HG03175 (cell line): ENCODE results near the gene MXD4.
"Not testable (repeated sequence)": the region's sequence is repeated elsewhere in the genome, so short reads cannot be mapped to it uniquely, and the experiment has no call there.

Experiments used
- ATAC-seq: cut with Tn5 transposase; IDR thresholded peaks from one replicate; pipeline ENCODE4 v1.9.1; 2021; ENCODE audit warnings: mild to moderate bottlenecking, moderate library complexity; ENCODE audit not compliant: unreplicated experiment

The MXD4 gene

DNA sequence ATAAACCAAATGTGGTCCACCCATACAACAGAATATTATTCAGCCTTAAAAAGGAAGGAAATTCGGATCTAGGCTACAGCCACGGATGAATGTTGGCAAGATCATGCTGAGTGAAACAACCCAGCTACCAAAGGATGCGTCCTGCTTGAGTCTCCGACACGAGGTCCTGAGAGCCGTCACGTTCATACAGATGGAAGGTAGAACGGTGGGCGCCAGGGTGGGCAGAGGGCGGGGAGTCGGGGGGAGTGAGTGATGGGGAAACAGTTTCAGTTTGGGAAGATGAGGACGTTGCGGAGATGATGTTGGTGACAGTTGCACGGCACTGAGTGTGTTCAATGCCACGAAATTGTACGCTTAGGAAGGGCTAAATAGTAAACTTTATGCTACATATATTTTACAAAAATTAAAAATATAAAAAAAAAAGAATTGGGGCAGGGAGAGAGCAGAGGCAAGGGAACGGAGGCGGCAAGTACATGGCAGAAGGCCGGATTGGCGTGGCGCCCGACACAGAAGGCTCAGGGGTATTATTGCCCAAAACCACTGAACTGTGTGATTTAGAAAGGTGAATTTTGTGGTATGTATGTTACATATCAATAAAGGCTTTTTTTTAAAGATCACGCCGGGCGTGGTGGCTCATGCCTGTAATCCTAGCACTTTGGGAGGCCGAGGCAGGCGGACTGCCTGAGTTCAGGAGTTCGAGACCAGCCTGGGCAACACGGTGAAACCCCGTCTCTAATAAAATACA is 14.8 kb upstream of the MXD4 start:
- no peak for ATAC-seq

DNA sequence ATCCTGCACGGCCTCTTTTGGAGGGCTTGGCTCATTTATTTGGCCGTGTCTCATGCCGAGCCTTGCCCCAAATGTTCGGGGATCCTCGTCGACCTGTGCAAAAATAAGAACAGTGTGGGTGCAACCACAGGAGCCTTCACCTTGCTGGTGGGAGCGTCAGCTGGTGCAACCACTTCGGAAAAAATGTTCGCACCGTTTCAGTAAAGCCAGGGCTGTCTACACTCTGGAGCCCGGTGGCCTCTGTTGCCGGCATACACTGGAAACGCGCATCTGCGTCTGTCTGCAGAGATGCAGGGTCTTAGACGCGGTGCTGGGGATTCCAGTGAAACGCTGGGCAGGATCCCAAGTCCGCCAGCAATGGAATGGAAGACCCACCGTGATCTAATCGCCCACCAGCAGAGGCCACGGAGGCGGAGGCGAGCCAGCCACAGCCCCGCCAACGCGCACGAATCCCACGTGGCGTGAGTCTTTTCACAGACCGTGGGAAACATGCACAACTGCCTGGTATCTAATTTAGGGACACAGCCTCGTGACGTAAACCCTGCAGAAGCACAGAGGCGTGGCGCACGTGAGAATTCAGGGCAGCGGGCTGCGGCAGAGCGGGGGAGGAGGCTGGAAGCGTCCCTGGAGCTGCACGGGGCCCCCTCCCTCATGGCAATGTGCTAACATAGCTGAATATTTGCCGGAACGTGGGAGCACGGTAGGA is 13.8 kb upstream of the MXD4 start:
- no peak for ATAC-seq

DNA sequence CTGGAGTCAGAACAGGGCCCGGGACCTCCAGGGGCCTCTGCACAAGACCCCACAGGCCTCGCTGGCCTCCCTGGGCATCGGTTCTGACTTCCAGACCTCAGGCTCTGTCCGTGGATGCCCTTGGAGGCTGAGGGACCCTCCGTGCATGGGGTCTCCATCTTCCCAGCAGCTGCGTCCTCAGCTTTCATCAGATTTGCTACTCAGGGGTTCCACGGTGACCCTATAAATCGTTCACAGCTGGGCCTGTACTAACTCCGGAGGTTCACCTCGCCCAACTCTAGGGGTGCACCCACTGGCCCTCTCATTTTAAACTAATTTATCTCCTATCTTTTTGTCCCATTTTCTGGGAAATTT is 13.1 kb upstream of the MXD4 start:
- ATAC-seq, result not testable (repeated sequence)

DNA sequence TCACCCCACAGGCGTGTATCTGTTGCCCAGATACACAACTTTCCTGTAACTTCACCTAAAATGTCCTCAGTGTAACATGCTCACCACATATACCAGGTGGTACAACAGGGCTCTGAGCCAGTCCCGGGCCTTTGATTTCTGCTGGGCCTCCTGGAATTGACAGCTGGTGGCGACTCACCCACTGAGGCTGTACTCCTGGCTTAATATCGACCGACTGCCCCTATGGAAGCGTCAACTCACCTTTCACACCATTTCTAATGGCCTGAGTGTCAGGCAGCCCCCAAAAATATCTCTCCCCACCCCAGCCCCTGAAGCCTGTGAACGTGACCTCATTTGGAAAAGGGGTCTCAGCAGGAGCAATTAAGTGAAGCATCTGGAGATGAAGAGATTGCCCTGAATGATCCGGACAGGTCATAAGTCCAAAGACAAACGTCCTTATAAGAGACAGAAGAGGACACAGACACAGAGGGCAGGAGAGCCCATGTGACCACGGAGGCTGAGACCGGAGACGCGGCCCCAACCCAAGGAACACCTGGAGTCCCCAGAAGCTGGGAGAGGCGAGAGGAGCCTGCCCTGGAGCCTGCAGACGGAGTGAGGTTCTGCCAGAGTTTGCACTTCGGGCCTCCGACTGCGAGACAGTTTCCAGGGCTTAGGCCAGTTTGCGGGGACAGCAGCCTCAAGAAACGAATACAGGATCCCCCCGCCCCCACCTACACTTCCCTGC is 12.6 kb upstream of the MXD4 start:
- no peak for ATAC-seq

DNA sequence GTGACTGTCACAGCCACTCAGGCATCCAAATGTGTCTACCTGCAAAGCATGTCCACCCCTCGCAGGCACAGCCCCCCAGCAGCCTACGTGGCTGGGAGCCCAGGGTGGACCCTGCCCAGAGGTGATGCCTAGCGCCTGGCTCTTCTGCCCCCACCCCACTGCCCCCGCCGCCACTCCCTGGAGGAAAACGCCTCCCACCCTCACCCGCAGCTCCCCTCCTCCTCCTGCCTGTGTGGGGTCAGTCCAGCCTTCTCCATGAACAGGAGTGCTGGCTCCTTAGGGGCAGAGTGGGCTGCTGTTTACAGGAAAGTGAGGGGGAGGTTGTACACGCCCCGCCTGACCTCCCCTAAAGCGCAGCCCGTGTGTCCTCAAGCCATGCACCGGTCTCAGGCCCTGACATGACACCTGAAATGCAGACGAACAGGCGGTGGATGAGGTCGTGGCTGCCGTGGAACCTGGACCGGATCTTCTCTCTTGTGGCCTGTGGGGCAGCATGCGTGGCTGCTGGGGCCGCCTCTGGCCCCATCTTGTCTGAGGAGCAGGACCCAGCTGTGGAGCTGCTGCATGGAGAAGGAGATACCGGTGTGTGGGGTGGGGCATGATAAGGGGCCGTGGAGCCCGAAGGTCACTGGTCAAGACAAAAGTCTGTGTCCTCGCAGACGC is 11.9 kb upstream of the MXD4 start:
- no peak for ATAC-seq

DNA sequence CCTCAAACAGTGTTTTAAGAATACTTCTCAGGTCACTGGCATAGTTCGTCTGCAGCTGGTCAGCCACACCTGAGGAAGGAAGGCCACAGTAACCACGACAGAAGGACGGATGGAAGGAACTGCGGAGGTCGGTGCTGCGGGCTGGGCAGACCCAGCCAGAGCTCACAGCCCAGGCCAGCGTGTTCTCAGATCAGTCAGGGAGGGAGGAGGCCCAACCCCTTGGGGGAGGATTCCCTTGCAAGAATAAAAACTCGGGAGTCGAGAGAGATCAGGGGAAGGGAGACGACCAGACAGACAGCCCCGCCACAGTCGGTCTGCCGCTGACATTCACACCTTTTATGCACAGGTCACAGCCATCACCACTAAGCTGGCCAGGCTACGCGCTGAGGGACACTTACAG is 11.3 kb upstream of the MXD4 start:
- ATAC-seq, result no peak

DNA sequence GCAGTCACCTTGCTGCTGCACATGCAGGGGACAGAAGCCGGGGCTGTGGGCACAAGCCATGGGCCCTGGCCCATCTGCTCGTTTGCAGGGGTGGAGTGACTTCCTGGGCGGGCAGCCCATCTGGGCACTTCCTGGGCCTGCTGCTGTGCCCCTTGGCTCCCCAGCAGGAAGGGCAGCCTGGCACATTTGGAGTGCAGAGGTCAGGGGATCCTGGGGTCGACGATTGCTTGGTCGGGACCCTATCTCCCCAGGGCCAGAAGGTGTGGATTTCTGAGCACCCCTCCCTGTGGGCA is 10.9 kb upstream of the MXD4 start:
- ATAC-seq, result no peak

DNA sequence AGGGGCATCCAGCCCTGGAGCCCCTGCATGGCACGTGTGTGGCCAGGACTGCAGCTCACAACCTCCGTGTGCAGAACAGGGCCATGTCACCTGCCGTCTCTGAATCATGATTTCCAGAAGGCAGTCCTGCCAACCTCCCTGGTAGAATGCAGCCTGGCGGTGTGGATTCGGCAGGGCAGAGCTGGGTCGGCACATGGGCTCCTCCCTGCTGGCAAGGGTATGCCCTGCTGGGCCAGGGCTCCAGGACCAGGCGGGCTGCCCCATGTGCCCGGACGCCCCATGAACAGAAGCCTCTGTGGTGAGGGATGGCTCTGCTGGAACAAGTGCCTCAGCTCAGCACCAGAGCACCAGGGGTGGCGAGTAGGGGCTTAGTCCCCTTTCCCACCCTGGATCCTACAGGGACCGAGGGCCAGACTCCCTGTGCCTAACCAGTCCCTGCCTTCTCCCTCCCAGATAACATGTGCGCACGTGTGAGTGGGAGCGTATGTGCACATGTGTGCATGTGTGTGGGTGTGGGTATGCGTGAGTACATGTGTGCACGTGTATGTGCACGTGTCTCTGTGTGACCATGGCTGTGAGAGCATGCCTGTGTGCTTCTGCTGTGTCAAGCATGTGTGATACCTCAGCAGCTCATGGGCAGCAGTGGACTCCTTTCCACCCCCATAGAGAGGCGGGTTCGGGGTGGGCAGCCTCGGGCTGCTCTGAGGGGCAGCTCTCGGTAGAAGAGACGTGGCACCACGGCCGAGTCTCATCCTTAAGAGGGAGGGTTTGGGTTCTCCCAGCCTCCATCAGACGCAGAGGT is 10.3 kb upstream of the MXD4 start:
- no peak for ATAC-seq

DNA sequence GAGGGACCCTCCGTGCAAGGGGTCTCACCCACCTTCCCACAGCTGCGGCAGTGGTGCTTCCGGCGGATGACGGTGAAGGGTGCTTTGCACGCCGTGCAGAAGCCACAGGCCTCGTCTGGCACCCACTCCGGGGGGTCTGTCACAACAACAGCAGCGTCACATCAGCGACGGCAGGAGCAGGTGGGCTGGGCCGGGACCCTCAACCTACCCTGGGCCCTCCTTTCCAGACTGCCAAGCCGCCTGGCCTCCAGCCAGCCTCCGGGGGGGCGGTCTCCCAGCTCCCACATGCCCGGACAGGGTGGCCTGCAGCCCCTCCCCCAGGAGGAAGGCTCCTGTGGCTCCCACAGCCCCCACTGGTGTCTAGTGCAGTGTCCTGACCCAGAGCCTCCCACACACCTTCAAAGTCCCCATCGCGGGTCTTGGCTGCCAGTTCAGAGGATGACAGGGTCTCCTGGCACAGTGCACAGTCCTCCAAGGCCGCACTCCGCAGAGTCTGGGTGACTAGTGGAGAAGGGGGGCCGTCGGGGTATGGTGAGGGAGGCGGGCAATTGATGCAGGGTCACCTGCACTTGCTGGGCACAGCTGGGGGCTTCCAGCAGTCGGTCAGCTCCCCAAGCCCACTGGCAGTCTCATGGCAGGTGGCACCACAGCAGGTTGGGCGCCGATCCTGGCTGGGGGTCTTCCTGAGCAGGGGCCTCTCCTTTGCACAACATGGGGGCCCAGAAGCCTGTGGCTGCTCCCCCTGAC is 9.5 kb upstream of the MXD4 start:
- ATAC-seq, result no peak

DNA sequence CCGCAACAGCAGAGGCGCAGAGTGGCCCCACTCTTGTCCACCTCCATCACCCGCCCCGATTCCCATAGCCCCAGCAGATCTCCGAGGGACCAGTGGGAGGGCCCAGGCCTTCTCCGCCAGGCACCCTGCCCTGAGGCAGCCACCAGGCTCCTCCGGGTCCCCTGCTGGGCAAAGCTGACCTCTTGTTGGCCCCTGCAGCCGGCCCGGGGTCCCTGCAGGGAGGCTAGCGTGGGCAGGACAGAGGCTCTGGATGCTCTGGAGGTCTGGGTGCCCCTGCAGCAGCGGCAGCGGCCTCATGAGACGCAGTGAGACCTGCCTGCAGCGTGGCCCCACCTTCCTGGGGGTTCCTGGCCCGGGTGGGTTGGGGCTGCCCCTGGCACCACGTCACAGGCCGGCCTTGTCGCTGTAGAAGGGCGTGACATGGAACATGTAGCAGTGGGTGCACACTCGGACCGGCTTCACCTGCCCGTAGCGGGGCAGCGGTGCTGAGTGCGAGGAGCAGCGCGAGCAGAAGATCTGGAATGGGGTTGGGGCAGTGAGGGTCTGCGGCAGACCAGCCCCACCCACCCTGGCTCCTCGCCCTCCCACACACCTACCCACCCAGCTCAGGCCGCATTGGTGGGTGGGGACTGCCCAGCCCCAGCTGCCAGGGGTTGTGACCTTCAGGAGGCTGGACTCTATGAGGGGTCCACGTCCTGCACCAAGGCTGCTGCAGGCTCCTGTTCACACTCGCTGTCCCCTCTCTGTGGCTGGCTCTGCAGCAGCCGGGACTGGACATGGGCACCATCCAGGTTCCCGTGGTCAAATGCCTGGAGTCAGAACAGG is 8.6 kb upstream of the MXD4 start:
- ATAC-seq, result no peak

DNA sequence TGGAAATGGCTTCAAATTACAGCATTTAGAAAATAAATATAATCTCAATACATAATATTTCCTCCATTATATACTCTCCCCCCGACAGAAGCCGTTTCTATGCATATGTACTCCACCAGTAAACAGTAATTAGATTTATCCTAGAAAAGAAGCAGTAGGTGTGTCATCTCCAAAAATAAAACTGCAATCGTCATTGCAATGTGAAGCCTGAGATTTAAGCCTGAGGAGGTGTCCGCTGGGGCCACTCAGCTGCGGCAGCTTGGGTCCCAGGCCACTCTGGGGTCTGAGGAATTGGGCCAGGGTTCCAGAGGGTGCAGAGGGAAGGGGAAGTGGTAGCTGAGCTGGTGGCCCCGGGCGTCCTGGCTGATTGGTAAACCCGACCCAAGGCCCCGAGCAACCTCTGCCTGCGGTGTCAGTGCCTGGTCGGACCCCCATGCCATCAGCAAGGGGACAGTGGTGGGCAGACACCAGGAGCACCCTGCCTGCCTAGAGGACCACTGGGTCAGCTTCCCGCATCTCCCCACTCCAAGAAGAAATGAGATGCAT is 7.8 kb upstream of the MXD4 start:
- no peak for ATAC-seq

DNA sequence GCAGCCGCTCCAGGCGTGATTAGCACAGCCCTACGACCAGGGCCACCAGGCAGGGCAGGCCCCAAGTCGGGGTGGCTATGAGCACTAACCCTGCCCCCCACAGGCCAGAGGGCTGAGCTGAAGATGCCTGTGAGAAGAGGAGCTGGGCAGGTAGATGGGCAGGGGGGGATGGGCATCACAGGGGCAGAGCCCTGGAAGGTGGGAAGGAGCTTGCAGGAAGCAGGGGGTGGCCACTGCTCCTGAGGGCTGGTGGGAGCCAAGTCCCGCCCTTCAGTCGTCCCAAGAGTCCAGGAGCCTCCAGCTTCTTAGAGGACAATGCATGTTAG is 7.3 kb upstream of the MXD4 start:
- no peak for ATAC-seq

DNA sequence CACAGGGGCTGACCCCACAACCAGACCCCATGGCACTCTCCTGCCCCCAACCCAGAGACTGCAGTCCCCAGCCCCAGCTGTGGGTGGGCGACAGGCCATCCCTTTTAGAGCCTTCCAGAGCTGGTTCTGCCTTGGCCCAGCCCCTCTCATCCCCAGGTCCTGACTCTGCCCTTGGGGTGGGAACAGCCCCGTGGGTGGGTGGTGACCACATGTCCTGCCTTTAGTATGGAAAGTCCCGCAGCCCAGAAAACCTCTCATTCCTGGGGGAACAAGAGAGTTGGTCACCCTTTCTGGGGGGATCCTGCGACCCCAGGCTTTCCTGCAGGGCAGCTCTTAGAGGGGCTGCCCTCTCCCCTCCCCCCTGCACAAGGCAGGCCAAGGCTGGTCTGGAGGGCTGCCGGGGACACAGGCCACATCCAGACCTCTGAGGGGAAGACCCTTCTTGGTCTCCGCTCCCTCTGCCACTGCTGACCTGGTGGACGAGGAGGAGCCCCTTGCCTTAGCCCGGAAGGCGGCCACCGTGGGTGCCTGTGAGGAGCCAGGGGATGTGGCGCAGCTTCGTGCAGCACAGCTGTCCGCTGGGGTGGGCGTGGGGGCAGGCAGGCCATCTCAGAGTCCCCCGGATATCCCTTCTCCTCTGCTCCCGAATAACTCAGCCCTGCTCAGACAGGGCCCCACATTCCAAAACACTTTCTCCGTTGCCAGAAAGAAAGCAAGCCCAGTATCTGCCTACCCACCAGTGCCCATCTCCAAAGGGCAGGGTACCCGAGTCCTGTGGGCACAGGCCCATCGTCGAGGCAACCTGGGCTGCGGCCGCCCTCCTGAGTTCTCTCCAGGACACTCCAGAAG is 6.7 kb upstream of the MXD4 start:
- no peak for ATAC-seq

DNA sequence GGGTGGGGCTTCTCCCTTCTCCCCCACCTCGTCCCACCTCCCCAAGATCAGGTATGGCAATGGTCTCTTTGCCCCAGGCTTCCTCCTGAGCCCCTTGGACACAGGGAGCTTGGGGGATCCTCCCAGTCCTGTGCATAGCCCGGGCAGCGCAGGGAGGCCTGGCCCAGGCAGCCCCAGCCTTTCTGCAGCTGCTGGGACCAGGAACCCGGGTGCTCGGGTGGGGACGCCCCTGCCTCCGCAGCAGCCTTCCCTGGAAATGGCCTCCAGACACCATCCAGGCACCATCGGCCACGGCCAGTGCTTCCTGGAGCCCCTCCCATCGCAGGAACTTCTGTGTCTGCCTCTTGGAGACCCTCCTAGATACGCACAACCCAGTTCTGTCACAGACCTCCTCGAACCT is 5.9 kb upstream of the MXD4 start:
- ATAC-seq, result no peak

DNA sequence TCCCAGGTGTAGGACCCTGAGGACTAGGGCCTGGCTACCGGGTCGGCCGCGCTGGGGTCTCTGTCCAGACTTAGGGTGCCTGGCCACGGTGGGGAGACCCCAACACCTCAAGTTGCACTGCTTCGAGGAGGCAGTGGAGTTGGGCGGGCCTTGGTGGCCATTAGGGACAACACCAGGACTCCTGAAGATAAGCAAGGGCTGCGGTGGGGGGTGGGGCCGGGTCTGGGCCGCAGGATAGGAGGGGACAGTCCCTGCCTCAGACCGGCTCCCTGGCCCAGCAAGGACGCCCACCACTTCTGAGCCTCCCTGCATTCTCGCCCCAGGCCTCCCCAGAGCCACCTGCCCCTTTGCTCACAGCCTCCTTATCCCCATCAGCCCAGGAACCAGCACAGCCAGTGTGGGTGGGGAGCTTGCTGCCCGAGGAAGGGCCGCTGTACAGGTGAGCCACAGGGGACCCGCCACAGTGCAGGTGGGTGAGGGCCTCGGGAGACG is 5.5 kb upstream of the MXD4 start:
- no peak for ATAC-seq

DNA sequence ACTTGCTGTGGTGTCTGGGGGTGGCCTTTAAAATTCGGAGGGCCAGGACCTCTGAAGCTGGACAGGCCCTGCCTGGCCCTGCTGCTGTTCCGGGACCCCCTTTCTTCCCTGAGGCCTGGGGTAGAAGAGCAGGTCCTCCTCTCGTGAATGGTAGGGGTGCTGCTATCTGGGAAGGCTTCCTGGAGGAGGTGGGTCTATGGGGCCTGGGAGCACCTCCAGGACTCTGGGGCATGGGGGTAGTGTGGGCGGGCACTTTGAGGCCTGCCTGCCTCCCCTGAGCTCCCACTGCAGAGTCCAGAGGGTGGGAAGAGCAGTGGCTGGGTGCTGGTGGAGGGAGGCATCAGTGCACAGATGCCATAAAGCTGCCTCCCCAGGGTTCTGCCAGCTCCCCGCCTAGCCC is 4.9 kb upstream of the MXD4 start:
- no peak for ATAC-seq

DNA sequence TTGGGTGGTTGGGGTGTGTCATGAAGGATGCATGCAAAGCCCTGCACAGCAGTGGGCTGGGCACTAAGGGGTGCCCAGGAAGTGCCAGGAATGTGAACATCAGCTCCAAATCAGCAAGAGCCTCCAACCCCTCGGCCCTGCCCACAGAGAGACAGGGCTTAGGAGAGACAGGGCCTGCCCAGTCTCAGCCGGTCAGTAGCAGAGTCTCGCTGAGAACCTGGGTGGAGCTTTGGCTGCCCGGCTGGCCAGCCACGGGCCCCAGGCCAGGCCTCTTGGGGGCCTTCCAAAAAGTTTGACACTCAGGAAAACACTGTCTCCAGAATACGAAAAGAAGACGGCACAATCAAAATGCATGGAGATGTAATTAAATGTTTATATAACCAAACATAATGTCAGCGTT is 4.3 kb upstream of the MXD4 start:
- ATAC-seq, result no peak
